Choroid plexus epithelial cell (primary cell): Measurements from ENCODE around the gene MCCC1.

Experiments used
- DNase-seq: peaks from one replicate; pipeline ENCODE4 v3.0.0-alpha.2; 2010; ENCODE audit warnings: low read depth
- H3K4me3 ChIP-seq: 2 replicates; pipeline ENCODE4 v1.5.1; 2011; ENCODE audit warnings: low read depth, mild to moderate bottlenecking, control low read depth, low read length, moderate library complexity
- TF ChIP-seq, protein P1 (sequence below): conservative IDR thresholded peaks from 2 replicates; pipeline ENCODE4 v1.5.1; 2011; ENCODE audit warnings: low read depth, mild to moderate bottlenecking, control low read depth, inconsistent platforms, low read length, moderate library complexity

MCCC1 gene

GRCh38 chr3:183082355-183082915 lies 16.9 kb downstream of the MCCC1 start:
- no peak for DNase-seq
- H3K4me3 ChIP-seq, result no peak overlapping the region
- TF ChIP-seq, protein P1, sequence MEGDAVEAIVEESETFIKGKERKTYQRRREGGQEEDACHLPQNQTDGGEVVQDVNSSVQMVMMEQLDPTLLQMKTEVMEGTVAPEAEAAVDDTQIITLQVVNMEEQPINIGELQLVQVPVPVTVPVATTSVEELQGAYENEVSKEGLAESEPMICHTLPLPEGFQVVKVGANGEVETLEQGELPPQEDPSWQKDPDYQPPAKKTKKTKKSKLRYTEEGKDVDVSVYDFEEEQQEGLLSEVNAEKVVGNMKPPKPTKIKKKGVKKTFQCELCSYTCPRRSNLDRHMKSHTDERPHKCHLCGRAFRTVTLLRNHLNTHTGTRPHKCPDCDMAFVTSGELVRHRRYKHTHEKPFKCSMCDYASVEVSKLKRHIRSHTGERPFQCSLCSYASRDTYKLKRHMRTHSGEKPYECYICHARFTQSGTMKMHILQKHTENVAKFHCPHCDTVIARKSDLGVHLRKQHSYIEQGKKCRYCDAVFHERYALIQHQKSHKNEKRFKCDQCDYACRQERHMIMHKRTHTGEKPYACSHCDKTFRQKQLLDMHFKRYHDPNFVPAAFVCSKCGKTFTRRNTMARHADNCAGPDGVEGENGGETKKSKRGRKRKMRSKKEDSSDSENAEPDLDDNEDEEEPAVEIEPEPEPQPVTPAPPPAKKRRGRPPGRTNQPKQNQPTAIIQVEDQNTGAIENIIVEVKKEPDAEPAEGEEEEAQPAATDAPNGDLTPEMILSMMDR, result no peak

- no peak for DNase-seq
- no peak overlapping the region for H3K4me3 ChIP-seq
- TF ChIP-seq, protein P1, result no peak
These were observed 17.7 kb downstream of the MCCC1 start for GRCh38 chr3:183081459-183082183.

GRCh38 chr3:183080628-183081027 lies 18.7 kb downstream of the MCCC1 start:
- TF ChIP-seq, protein P1, result no peak
- no peak for DNase-seq

GRCh38 chr3:183074881-183075280 lies 24.4 kb downstream of the MCCC1 start:
- no peak for DNase-seq
- no peak overlapping the region for H3K4me3 ChIP-seq

More at GRCh38 chr3:183080628-183081027, 18.7 kb downstream of the MCCC1 start:
- no peak overlapping the region for H3K4me3 ChIP-seq

DNA sequence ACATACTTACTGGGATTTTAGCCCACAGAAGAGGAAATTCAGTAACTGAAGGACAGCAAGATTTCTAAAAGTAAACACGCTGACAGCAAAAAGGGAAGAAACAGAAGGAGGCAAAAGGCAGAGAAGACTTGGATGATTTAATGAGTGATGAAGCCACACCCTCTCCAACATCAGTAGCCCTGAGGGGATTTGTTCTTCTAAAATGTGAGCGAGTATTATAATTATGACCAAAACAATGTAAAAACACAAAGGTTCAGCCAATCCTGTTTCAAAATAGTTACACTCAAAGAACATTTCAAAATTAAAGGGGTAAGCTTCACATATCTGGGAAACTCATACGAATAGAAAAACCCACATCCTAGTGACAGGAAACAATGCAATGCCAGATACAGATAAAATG lies 25.0 kb downstream of the MCCC1 start:
- TF ChIP-seq, protein P1, result no peak
- DNase-seq, result no peak
- no peak overlapping the region for H3K4me3 ChIP-seq

More at GRCh38 chr3:183074881-183075280, 24.4 kb downstream of the MCCC1 start:
- TF ChIP-seq, protein P1, result no peak

DNA sequence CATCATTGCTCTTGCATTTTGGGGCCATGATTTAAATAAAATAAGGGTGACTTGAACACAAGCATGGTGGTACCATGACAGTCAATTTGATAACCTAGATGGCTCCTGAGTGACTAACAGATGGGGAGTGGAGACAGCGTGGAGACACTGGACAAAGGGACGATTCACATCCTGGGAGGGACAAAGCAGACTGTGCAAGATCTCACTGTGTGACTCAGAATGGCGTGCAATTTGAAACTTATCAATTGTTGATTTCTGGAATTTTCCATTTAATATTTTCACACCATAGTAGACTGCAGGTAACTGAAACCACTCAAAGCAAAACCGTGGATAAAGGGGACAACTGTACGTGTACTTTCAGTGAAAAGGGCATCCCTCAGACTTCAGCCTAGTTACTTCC lies 25.5 kb downstream of the MCCC1 start:
- no peak overlapping the region for H3K4me3 ChIP-seq
- TF ChIP-seq, protein P1, result no peak
- no peak for DNase-seq

DNA sequence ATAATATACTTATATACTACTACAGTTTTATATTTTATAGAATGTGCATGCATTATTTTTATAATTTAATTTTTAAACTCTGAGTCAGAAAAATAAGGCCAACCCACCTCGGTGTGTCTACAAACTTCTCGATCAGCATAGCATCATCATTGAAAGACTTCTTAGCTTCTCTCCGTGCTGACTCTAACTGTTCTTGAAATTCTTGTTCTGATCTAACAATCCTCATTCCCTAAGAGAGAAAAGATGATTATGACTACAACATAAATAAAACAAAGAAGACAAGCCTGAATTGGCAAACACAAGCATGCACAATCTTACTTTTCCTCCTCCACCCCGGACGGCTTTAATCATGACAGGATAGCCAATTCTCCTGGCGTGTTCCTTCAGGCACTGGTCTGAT lies 28.4 kb downstream of the MCCC1 start:
- TF ChIP-seq, protein P1, result no peak

More for the DNA sequence above, 28.4 kb downstream of the MCCC1 start:
- no peak for DNase-seq
- H3K4me3 ChIP-seq, result no peak overlapping the region
